Spleen (tissue), 7 donors: ENCODE results near the gene NPNT.
A peak's percentile ranks its signal among the peaks of the same experiment; 100 is the strongest.

ENCODE experiments used
- CTCF ChIP-seq, 11 experiments: fragments of 200-600 bp in 7 of 11; fragments of 450-650 bp in 4 of 11; sonication (generic) in 4 of 11; IDR thresholded peaks in 8 of 11; conservative IDR thresholded peaks in 3 of 11; 1 replicate in 7 of 11; 2 replicates in 4 of 11; pipeline versions ENCODE4 v1.4.0 to v1.8.0; 2016 to 2021; ENCODE audit warnings: antibody characterized with exemption in 11 of 11, inconsistent platforms in 4 of 11, mild to moderate bottlenecking in 1 of 11
- POLR2A ChIP-seq, 3 donors: fragments of 450-650 bp; IDR thresholded peaks; one replicate each; pipeline ENCODE4 v1.5.1; 2017; ENCODE audit warnings: antibody characterized with exemption in 3 of 3, mild to moderate bottlenecking in 1 of 3
- donor health status: DM: no; HTN: no; CAD: no; lungs with moderate emphysema.
- donor health status: DM: no; HTN: no; CAD: no.
- donor health status: DM: no; HTN: no; CAD: no.

- TF ChIP-seq POLR2A (IDR thresholded peaks at IDR 0.05) (no peak), CTCF (IDR thresholded peaks at IDR 0.05 in 8 of 11, conservative IDR thresholded peaks at IDR 0.05 in 3 of 11) (peak in 1 of 11 experiments; percentile 33)
Measured at GRCh38 chr4:105895583-105896460, 551 bp downstream of the NPNT start.
